GM10248 (cell line): ENCODE measurements around the gene HHATL.

ENCODE experiments used
- CTCF ChIA-PET: fragments of 300-600 bp; sonication (Branson Sonifier 250); formaldehyde crosslinking; extraction: SDS; loops from one replicate; lab custom pipeline; 2021; ENCODE audit warnings: antibody characterized with exemption; lab: Yijun Ruan, JAX
- POLR2A ChIA-PET: fragments of 350-650 bp; sonication (Branson Sonifier 250); formaldehyde crosslinking; extraction: SDS; loops from one replicate; lab custom pipeline; 2020; ENCODE audit warnings: antibody characterized with exemption; lab: Yijun Ruan, JAX
- DNase-seq: peaks from one replicate; pipeline ENCODE4 v3.0.0; 2012; ENCODE audit errors: extremely low spot score
- CTCF ChIP-seq: IDR thresholded peaks from 2 replicates; pipeline ENCODE4 v1.5.1; 2012; ENCODE audit warnings: mild to moderate bottlenecking, low read depth; ENCODE audit errors: extremely low read depth, missing control alignments, control extremely low read depth

HHATL gene

DNA sequence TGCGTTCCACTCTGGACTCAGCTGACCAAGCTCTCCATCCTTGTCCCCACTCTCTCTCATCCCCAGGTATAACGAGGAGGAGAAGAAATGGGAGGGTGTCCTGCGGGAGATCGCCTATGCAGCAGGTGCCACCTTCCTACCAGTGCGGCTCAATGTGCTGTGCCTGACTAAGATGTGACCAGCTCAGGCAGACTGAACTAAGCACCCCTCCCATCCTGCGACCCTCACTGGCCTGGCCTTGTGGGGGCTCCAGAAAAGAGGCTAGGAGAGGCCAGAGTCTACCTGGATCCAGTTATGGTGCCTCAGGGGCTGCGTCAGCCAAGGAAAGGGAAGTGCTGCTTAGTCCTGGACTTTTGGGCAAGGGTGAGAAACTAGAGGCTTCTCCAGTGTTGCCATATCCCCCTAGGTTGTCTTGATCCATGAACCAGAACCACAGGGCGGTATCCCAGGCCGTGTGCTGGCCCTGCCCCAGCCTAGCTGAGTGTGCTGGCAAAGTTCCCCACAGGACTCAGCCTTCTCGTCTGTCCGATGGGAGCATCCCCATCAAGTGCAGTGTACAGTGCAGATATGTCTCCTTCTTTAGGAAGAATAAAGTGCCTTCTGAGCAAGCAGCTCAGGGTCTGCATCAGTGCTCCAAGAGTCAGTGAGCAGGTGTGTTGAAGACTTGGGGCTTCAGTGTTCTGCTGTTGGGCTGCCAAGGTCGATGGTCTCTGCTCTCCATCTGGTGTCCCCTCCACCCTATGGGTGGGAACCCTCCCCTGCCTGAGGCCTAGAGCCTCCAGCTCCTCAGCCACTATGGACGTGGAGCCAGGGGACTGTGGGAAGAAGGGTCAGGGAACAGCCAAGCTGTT is 10.6 kb downstream of the HHATL start:
- ChIA-PET CTCF (interaction anchor here (2.5 kb wide), 1 partner anchor 9 kb away, joined by 7 read pairs; no protein-coding TSS in a partner anchor), POLR2A (no interaction called here)
- no peak for TF ChIP-seq CTCF
- DNase-seq = no peak

- no peak for DNase-seq
- ChIA-PET POLR2A (no interaction called here), CTCF (no interaction called here)
- no peak for TF ChIP-seq CTCF
Observed at GRCh38 chr3:42690766-42691680, 11.6 kb downstream of the HHATL start.

DNA sequence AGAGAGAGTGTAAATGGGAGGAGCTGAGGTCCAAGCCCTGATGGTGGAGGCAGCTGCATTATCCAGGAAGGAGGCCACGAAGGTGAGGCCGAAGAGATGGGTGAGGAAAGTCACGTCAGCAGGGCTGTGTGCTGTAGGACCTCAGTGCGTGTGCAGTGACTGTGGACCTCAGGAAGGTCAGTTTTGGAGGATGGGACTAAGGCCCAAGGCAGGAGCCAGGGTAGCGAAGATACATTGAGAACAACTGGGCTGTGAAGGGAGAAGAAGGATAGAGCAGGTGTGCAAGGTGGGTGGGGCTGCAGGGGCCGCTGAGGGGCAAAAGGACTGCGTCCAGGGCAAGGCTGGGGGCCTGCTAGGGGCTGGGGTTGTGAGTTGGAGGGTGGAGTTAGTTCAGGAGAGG is 12.4 kb downstream of the HHATL start:
- POLR2A ChIA-PET = no interaction called here
- TF ChIP-seq CTCF = no peak
- DNase-seq = no peak
- CTCF ChIA-PET = no interaction called here

- ChIA-PET POLR2A (no interaction called here), CTCF (no interaction called here)
- TF ChIP-seq CTCF = no peak
- no peak for DNase-seq
Observed at GRCh38 chr3:42689421-42690014, 13.1 kb downstream of the HHATL start.

GRCh38 chr3:42688487-42689420 is 13.8 kb downstream of the HHATL start:
- no peak for TF ChIP-seq CTCF
- DNase-seq = no peak
- CTCF ChIA-PET = no interaction called here
- POLR2A ChIA-PET = no interaction called here
